HG03575 (cell line): Measurements from ENCODE around the gene THTPA.

Experiments
- ATAC-seq: cut with Tn5 transposase; IDR thresholded peaks from one replicate; pipeline ENCODE4 v1.9.1; 2021; ENCODE audit not compliant: unreplicated experiment, insufficient number of reproducible peaks, low FRiP score; ENCODE audit errors: extremely low read depth

The THTPA gene

DNA sequence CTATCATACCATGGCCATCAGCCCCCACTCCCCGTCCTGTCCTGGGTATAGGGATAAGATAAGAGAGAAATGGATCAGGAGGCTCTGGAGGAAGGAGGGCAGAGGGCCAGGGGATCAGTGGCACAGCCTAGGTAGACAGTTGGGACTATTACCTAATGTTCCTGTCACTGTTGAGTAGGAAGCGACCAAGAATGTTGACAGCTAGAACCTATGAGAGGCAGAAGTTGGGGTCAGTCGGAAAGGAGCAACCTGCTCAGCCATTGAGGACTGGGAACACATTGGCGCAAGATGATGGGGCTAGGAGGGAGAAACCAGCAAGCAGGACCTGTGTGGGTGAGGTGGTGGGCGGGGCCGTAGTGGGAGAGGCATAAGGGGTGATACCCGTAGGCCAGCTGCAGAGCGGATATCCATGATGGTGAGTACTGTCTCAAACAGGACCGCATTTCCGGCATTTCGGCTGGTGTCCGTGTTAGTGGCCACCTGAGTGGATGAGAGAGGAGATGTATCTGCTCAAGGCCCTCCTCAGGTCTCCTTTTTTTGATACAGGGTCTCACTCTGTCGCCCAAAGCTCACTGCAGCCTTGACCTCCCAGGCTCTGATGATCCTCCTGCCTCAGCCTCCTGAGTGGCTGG is 8.2 kb downstream of the THTPA start:
- ATAC-seq, result no peak

DNA sequence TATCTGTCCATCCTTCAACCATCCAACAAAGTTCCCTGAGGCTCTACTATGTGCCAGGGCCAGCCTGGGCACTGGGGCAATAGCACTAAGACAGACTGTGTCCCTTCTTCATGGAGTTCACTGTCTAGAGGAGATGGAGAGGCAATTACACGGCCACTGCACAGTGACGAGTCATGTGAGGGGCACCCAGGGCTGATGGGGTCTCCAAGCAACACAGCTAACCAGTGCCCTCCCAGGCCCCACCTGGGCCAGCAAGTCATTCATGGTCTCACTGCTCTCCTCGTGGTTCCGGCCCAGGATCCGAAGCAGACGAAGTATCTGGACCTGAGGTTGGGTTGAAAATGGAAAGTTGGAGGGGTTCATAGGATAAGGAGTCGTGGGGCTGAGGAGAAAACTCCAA is 8.8 kb downstream of the THTPA start:
- ATAC-seq, result no peak

DNA sequence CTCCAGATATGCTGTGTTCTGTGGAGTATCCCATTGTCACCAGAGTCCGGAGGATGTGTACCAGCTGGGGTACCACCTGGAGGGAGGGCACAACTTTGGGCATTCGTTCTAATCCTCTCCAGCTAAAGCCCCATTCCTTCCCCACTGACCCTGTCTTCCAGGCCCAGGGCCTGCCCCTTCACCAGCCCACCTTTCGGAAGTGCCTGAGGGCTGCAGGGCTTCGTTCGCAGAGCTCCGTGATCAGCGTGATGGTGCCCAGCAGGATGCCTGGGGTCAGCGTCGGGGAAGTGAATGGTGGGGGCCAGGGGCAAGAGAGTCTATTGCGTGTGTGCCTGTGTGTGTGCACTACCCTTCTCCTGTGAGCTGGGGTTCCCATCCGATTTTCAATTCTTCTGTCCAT is 9.6 kb downstream of the THTPA start:
- ATAC-seq, result no peak

DNA sequence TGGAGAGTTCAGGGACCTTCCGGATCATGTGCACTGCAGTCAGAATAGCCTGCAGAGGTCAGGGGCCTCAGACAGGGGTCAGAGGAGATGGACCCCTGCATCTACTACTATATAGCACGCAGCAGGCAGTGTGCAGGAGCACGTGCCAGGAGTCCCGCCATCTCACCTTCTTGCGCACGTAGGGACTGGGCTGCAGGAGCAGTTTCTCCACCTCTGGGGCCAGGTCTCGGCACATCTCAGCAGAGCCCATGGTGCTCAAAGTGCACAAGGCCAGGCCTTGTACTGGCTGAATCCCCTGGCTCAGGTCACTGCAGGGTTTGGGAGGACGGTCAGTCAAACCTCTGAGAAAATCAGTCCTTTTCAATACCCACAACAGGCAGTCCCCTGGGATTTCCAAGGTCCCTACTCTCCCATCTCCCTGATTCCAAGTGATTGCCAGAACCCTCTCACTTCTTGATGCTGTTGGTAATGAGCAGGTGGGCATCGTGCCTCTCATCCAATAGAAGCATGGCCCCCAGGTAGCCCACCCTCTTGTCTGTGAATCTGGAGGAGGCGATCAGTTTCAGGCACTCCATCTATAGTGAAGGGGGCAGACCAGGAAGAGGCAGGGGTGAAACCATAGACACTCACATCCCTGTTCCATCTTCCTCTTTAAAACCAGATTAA is 10.2 kb downstream of the THTPA start:
- ATAC-seq, result no peak

DNA sequence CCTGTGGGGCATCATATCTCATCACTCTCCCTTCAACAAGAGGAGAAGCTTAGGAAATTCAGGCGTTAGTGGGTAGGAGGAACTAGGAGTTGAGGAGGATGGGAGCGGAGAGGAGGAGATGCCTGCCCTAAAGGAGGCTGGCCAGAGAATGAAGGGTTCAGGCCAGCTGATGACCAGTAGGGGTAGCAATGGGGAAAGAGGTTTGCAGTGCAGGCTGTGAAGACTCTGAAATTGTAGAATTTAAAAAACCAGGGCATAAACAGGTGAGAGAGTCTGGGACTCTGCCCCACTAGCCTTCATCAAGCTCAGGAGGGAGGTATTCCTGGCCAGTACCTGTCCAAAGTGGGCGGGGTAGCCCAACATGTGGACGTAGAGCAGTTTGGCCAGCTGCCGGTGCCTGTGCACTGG is 10.7 kb downstream of the THTPA start:
- no peak for ATAC-seq

DNA sequence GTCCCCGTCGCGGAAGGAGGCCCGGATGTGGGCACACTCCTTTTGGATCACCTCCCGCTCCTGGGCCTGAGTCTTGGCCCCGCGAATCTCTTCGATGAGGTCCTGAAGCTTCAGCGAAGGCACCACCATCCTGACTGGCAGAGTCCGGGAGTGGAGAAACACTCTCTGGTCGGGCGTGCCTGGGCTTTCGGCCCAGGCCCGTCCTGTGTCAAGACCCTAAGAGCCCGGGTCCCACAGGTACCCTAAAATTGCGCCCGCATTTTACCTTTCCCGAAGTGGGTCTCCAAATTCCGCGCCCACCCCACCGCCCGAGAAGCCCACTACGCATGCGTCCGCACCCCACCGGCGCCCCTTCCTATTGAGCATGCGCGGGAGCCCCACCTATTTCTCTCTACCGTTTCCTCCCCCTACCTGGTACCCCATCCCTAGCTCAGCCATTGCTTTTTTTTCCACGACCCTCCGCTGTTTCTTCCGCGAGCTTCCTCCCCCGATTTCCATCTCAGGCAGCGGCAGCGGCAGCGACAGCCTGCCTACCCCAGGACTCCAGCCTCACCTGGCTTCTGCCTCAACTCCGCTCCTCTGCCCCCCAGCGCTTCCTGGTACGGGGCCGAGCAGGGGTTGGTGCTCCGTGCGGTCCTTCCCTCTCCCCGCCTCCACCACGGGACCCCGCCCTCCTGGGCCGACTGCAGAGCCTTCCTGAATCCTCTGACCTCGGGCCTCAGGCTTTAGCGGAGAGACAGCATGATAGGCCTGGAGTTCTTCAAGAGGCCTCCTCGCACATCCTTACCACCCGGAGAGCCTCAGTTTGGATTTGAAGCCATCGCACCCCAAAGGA is 11.3 kb downstream of the THTPA start, which contains the start of gene AP1G2:
Gene AP1G2, minus strand, starts transcription at position 606 of the 835 bp plus-strand sequence. Its CDS starts 477 bp downstream, at position 129.
- ATAC-seq, result no peak

DNA sequence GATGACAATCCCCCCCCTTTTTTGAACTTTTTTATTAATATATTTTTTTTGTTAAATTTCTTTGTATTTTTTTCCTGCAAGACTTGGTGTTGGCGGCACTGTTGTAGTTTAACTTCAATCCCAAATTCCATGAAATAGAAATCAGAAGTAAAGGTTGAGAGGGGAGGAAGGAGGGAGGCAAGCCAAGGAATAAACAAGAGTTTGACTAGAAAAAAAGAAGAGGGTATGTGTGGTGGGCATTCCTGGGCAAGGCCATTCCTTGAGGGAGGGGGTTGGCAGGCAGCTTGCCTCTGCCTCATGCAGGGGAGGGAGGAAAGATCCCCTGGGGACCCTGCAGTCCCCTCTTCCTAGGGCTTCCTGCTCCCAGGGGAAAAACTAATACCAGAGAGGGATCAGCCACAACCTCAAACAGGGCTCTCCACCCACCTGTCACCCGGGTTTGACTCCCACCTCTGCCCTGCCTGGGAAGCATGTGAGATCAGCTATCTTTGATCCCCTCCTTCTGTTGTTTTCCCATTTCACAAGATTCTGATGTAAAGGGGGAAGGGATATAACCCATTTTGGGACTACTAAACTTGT is 12.0 kb downstream of the THTPA start:
- ATAC-seq, result no peak

DNA sequence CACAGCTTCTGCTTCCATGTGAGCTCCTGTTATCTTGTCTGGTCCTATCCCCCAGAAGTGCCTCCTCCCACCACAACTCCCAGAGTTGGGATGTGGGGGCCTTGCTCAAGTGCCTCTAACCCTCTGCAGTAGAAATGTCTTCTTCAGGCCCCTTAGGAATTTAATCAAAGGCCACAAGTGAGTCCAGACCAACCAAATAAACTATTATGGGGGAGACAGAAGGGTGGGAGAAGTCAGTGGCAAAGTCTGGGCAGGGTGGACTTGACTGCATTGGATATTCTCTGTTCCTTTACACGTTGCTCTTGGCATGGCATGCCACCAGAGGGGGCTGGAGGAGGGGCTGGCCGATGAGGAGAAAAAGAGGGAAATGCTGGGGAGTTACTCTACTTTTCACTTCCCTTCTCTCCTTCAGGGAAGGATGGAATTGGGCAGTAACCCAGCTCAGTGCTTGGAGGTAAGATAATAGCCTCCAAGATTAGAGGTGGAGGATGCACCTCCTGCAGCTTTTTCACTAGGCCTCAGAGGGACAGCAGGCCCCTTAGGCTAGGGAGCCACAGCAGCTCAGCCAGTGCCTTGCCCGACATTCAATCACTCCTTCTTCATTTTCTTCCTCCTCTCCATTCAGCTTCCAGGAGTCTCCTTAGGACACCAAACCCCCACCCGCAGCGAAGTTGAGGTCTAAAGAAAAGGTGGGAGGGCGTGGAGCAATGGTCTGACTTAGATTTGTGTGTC is 12.7 kb downstream of the THTPA start:
- no peak for ATAC-seq

DNA sequence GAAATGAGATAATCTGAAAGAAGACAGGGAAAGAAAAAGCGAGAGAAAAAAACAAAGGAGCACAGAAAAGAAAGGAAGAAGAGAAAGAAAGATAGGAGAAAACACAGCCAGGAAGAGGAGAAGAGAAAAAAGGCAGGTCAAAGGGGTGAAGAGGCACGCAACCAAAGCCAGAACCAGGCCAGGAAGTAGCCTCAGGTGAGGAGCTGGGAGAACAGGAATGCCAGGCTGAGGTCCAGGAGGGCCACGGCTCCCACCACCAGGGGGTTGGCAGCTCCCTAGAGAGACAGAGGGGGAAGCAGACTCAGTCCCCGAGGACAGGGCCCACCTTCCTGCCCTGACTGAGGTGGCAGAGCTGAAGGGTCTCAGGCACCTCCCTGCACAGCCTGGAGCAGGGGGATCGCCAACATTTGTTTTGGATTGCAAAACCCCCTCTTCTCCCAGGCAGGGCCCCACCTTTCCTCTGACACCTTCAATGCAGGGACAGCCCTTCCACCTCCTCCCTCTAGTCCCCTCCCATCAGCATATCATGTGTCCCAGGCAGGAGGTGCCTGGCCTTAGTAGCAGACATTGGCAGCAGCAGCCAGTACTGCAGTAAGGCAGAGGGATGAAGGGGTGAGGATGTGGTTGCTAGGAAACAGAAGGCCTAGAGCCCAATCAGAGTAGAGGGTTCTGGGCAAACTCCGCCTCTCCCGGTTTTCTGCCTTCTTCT is 13.5 kb downstream of the THTPA start:
- ATAC-seq, result no peak

DNA sequence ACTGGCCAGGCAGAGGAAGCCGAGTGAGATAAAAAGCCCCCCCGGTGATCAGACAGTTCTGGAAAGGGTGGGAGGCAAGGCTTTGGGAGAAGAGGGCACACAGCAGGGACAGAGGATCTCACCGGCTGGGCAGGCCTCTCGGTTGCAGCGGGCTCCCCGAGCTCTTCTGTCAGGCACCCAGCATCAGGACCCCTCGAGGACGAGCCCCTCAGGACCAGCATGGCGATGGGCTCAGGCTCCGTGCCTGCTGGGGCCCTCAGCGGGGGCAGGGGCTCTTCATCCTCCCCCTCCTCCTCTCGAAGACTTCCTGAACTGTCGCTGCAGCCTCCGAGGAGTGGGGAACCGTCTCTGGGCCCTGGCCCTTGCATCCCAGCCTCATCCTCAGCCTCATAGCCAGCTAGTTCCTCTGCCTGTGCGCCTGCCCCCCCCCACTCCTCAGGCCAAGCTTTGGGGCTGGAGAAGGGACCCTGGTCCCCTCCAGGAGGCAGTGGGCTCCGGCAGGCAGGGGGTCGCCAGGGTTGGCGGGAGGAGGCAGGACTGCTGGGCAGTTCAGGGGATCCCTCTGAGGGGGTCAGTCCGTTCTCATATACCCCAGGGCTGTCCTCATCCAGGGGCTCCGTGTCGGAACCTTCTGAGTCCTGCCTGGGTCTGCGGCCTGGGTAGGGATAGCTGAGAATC is 14.9 kb downstream of the THTPA start:
- no peak for ATAC-seq

DNA sequence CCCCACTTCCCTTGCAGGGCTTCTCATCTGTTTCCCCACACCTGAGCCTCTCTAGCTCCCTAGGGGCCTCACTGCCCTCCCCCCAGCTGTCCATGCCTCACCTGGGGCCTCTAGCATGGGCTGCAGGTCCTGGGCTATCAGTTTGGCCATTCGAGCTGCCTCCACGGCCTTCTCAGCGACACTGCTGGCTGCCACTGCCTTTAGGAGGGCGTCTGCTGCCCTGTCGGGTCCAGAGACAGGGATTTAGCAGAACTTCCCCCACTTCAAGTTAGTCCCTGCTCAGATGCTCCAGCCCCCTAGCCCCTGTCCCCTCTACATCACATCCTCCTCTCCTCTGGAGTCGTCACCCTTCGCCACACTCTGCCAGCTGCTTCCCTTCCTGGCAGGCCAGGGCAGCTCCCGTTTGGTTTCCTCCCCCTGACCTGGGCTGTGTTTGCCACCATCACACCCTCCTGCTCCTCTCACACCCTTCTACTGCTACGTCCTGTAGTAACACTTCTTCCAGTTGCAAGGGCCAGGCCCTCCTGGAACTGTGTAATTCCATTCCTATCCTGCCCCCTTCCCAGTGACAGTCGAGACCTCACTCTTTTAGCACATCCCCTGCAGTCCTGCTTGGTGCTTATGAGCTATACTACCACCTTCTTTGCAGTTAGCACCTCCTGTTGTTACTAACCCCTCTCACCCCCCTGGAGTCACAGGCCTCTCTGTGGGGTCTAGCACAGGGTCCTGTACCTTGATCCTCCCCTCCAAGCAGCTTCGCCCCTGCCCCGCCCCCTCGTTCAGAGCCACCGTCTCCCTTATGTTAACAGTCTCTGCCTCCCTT is 15.8 kb downstream of the THTPA start:
- ATAC-seq, result no peak

DNA sequence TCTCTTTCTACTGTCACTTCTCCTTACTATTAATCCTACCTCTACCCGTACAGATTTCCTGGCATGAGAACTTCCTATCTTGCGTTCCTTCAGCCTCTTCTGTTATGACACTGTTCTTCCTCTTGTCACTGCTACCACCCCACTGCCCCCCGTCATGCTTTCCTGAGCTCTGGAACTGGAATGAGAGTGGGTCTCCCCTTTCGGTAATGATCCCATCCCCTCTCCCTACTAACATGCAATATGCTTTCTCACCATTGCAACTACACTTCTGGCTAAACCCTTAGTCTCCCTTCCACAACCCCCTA is 16.4 kb downstream of the THTPA start:
- no peak for ATAC-seq

DNA sequence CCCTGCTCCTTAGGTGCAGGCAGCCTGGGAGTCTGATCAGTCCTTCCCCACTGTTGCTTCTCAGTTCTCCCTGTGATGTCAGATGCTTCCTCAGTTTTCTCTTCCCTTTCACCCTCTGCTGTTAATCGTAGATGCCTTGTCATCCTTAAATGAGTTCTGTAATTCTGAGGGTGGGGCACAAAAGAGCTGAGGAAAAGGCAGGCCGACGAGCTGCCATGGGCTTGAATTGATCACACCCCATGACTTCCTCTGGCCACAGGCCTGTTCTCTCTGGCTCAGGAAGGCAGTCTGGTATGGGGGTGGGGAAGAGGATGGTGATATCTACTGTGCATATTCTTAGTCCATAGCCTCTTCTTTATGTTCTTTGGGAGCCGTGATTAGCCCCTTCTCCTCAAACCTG is 16.8 kb downstream of the THTPA start:
- ATAC-seq, result no peak

DNA sequence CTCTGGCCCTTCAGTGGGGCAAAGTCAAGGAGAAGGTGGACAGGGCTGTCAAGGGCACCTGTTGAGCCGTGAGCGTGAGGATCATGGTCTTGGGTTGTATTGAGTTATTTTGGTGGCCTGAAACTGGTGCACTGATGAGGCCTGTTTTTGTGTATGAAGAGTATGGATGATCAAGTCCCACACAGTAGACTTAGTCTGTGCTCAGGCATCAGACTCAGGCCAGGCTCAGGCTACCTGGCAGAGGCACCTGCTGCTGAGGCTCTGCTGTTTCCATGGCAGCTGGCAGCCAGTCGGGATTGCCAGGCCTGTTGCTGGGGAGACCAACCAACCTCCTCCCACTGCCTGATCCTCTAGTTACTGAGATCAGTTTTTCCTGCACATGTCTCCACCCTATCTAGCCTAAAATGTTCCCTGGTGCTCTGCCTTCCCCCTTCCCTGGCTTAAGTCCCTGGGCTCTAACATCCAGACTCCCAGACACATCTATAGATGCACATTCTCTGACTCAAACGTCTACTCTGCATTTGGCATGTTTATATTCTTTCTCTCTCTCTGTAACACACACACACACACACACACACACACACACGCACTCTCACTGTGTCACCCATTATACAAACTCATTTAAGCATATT is 17.4 kb downstream of the THTPA start:
- ATAC-seq, result no peak

DNA sequence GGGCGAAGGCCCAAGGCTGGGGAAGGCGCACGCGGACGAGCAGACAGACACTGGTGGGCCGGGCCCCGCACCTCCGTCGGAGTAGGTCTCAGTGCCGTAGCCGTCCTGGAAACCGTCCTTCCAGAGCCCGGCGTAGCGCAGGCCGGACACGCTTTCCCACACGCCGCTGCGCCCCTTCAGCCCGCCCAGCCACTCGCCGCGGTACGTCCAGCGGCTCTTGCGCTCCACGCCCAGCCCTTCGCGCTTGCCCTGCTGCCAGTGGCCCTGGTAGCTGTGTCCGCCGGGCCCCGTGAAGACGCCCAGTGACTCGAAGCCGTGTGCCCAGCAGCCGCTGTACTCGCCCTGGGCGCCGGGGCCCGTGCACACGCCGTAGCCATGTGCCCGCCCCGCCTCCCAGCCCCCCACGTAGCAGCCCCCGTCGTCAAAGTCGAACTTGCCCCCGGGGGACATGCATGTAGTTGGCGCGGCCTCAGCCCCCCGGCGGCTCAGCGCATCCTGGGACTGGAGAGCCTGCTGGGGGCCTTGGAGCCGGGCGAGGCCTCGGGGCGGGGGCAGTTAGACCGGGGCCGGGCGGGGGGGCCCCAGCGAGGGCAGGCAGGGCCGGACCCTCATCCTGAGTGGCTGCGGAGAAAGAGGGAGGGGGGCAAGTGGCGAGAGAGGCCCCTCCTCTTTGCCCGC is 21.1 kb downstream of the THTPA start:
- no peak for ATAC-seq

DNA sequence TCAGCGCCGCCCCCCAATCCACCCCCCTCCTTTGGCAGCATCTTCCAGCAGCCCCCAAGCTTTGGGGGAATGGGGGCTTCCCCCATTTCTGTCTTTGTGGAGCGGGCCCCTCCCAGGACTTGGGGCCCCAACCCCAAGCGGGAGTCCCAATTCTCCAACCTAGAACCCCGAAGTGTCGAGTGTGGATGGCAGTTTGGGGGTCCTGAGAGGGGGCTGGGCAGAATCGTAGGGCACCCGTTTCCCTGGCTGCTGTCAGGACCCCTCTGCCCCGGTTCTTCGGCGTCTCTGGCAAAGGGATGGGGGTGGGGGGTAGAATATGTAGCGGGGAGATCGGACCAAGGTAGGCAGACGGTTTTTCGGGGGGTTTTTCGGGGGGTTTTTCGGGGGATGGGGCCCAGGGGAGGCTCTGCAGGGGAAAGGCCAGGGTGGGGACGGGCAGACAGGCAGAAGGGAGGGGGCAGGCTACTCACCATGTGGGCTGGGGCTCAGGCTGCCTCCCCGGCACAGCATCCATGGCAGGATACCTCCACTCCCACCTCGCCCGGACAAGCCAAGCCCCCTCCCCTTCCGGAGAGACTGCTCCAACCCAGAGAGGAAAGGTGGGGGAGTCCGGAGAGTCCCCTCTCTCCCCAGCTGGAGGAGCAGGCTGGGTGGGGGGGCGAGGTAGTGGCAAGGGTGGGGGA is 21.8 kb downstream of the THTPA start:
- no peak for ATAC-seq
